A549 (cell line): Measurements from ENCODE around the gene SEC14L5.

ENCODE experiments used
- BHLHE40 ChIP-seq: IDR thresholded peaks from 2 replicates; pipeline ENCODE4 v1.6.1; 2012; ENCODE audit warnings: low read depth, low read length, inconsistent platforms
- KDM1A ChIP-seq: fragments of 200-600 bp; sonication (generic); IDR thresholded peaks from 2 replicates; pipeline ENCODE4 v1.6.1; 2016; ENCODE audit warnings: low read depth, mild to moderate bottlenecking
- MAFK ChIP-seq: fragments of 450-650 bp; IDR thresholded peaks from 2 replicates; pipeline ENCODE4 v1.6.1; 2014; ENCODE audit not compliant: partially characterized antibody
- MYC ChIP-seq: IDR thresholded peaks from 2 replicates; pipeline ENCODE4 v1.6.1; 2012; ENCODE audit warnings: mild to moderate bottlenecking, inconsistent platforms, low read length, improper control_type of control experiment, borderline replicate concordance
- SREBF2 ChIP-seq: fragments of 450-650 bp; IDR thresholded peaks from 2 replicates; pipeline ENCODE4 v1.6.1; 2014; ENCODE audit warnings: mild to moderate bottlenecking, moderate library complexity
- TF ChIP-seq, protein P1 (sequence below): fragments of >200 bp; sonication (Bioruptor Twin); formaldehyde crosslinking; IDR thresholded peaks from 3 replicates; pipeline ENCODE4 v1.5.1; 2016

DNA sequence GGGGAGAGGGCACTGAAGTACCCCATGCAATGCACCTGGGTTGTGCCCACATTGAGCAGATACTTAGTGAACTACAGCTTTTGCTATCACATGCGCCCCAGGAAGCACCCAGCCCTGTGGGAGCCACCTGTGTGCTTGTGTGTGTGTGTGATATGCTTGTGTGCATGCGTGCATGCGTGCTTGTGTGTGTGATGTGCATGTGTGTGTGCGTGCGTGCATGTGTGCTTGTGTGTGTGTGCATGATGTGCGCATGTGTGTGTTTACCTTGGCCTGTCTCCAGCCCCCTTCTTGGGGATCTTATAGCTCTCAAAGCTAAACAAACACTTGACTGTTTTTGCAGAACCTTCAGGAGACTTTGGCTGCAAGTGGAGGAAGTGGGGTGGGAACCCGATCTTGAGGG, 106.8 kb downstream of the SEC14L5 start:
- TF ChIP-seq MYC: no peak
- no peak for TF ChIP-seq MAFK
- no peak for TF ChIP-seq BHLHE40
- no peak for TF ChIP-seq SREBF2
- no peak for TF ChIP-seq KDM1A
- TF ChIP-seq, protein P1, sequence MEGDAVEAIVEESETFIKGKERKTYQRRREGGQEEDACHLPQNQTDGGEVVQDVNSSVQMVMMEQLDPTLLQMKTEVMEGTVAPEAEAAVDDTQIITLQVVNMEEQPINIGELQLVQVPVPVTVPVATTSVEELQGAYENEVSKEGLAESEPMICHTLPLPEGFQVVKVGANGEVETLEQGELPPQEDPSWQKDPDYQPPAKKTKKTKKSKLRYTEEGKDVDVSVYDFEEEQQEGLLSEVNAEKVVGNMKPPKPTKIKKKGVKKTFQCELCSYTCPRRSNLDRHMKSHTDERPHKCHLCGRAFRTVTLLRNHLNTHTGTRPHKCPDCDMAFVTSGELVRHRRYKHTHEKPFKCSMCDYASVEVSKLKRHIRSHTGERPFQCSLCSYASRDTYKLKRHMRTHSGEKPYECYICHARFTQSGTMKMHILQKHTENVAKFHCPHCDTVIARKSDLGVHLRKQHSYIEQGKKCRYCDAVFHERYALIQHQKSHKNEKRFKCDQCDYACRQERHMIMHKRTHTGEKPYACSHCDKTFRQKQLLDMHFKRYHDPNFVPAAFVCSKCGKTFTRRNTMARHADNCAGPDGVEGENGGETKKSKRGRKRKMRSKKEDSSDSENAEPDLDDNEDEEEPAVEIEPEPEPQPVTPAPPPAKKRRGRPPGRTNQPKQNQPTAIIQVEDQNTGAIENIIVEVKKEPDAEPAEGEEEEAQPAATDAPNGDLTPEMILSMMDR: no peak
